ENCODE data around the gene PPP4C. TPM values are rescaled to one million over a fixed set of nuclear protein-coding genes. Genes with fewer than 3 reads are reported as not detected.

PPP4C gene
- total RNA-seq, 1 donor from 2014 or later, result 128 TPM

DNA sequence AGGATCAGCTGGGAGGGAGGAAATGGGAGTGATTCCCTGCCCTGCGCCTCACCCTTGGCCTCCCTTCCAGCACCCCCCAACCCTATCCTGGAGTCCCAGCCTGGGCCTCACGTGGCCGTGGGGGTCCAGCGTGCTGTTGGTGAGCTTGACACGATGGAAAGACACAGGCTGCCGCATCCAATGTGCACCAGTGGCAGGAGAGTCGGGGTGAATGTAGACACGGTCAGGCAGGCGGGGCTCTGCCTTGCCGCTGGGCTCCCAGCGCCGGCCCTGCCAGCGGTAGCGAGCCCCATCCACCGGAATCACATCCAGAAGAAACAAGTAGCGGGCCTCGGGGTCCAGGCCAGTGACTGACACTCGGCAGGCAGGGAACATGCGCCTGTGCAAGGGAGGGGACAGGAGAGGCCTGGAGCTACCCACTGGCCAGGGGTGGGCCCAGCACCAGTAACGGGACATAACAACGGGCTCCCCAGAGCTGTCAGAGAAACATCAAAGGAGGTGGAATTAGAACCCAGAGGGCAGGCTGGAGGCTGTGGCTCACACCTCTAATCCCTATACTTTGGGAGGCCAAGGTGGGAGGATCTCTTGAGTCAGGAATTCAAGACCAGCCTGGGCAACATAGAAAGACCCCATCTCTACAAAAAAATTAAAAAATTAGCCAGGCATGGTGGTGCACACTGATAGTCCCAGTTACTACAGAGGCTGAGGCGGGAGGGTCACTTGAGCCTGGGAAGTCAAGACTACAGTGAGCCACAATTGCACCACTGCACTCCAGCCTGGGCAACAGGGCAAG is 13.2 kb downstream of the PPP4C start:
- H3K9me3 Mint-ChIP-seq, result no peaks in the 10 kb centered on the region
- peak overlapping the region; percentile 94 for H3K27ac Mint-ChIP-seq
- TF ChIP-seq, protein P1, sequence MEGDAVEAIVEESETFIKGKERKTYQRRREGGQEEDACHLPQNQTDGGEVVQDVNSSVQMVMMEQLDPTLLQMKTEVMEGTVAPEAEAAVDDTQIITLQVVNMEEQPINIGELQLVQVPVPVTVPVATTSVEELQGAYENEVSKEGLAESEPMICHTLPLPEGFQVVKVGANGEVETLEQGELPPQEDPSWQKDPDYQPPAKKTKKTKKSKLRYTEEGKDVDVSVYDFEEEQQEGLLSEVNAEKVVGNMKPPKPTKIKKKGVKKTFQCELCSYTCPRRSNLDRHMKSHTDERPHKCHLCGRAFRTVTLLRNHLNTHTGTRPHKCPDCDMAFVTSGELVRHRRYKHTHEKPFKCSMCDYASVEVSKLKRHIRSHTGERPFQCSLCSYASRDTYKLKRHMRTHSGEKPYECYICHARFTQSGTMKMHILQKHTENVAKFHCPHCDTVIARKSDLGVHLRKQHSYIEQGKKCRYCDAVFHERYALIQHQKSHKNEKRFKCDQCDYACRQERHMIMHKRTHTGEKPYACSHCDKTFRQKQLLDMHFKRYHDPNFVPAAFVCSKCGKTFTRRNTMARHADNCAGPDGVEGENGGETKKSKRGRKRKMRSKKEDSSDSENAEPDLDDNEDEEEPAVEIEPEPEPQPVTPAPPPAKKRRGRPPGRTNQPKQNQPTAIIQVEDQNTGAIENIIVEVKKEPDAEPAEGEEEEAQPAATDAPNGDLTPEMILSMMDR (conservative IDR thresholded peaks at IDR 0.05), result no peak
- peak overlapping the region; percentile 80 for H3K4me3 Mint-ChIP-seq
- no peaks in the 10 kb centered on the region for H3K27me3 Mint-ChIP-seq
- peaks cover 14% of the 10 kb centered on the region for H3K36me3 Mint-ChIP-seq
- peaks cover 36% of the 10 kb centered on the region for H3K4me1 Mint-ChIP-seq (ENCODE audit: unreplicated experiment)
- no peak for DNase-seq (ENCODE audit: extremely low spot score, unreplicated experiment)

DNA sequence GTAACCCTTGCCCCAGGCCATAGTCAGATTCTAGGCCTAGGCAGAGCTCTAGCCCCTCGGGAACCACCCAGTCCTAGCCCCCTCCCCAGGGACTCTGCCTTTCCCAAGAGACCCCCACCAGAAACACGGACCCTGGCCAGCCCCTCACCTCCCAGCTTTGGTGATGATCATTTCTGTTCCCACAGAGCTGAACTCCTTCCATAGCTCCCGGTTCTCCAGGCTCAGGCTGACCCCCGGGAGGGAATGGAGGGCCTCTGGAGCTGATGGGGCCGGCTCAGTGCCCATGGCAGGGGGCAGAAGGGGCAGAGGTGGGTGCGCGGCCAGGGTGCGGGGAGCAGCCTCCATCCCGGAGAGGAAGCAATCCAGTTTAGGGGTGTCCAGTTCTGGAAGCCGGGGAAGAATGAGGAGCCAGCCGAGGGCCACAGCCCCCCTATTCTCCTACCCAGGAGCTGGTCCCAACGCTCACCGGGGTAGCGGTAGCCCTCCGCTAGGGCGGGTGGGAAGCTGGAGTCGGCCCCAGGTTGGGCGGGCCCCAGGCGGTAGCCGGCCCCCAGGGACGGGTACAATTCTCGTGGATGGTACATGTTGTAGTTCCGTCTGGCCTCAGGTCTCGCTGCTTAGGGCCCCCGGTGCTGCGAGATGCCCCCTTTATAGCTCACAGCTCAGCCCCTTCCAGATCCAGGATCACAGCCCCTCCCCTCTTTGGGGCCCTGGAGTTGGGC is 15.0 kb downstream of the PPP4C start:
- Mint-ChIP-seq H3K27me3 (no peaks in the 10 kb centered on the region), H3K36me3 (peaks cover 20% of the 10 kb centered on the region), H3K4me1 (ENCODE audit: unreplicated experiment) (peaks cover 46% of the 10 kb centered on the region), H3K27ac (peak overlapping the region; percentile 94), H3K4me3 (peak overlapping the region; percentile 80), H3K9me3 (no peaks in the 10 kb centered on the region)
- DNase-seq (ENCODE audit: extremely low spot score, unreplicated experiment), result no peak
- TF ChIP-seq, protein P1 (conservative IDR thresholded peaks at IDR 0.05), result no peak

DNA sequence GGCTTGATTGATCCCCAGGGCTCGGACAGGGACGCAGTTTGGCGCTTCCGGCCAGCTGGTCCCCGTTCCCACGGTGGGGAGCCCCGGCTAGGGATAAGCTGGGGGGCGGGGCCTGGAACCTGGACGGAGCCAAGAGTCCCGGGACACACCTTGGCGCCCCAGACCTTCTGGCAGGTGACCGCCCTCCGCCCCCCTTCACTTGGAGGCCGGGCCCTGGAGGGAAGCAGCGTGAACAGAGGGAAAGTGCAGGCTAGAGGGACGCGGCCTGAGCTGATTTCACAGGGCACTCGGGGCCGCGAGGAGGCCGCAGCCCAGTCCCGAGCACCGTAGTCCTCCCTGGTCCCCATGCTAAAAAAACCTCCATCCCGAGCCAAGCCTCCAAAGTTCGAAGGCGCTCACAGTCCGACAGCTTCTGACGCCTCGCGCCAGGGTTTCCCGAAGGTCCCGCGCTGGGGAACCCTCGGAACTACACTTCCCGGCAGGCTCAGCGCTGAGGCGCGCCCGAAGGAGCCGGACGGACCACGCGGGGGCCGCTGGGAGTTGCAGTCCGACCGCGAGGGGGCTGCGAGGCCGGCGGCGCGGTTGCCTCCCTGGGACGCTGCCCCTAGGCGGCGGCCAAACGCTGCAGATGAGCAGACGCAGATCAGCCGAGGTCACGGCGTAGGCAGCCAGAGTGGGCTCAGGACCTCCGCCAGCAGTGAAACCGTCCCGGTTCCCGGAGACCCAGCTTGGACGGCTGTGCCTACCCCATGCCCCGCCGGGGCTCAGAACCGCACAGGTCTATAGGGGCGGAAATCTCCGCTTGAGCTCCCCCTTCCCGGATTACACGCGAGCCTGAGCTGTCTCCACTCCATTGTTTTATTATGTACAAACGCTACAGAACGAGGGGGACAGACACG is 15.9 kb downstream of the PPP4C start, which contains the start of gene TBX6:
TBX6 (minus strand) TSS at position 451 of the 899 bp plus-strand sequence. CDS start 731 bp downstream, outside the sequence.
- peaks cover 46% of the 10 kb centered on the region for H3K4me1 Mint-ChIP-seq (ENCODE audit: unreplicated experiment)
- H3K27me3 Mint-ChIP-seq, result no peaks in the 10 kb centered on the region
- peak within 1 kb of the TSS; percentile 90 for H3K4me3 Mint-ChIP-seq
- TF ChIP-seq, protein P1 (conservative IDR thresholded peaks at IDR 0.05), result peak; percentile 73
- peaks cover 20% of the 10 kb centered on the region for H3K36me3 Mint-ChIP-seq
- H3K9me3 Mint-ChIP-seq, result no peaks in the 10 kb centered on the region
- peak; percentile 96 for DNase-seq (ENCODE audit: extremely low spot score, unreplicated experiment)
- peak within 1 kb of the TSS; percentile 94 for H3K27ac Mint-ChIP-seq

DNA sequence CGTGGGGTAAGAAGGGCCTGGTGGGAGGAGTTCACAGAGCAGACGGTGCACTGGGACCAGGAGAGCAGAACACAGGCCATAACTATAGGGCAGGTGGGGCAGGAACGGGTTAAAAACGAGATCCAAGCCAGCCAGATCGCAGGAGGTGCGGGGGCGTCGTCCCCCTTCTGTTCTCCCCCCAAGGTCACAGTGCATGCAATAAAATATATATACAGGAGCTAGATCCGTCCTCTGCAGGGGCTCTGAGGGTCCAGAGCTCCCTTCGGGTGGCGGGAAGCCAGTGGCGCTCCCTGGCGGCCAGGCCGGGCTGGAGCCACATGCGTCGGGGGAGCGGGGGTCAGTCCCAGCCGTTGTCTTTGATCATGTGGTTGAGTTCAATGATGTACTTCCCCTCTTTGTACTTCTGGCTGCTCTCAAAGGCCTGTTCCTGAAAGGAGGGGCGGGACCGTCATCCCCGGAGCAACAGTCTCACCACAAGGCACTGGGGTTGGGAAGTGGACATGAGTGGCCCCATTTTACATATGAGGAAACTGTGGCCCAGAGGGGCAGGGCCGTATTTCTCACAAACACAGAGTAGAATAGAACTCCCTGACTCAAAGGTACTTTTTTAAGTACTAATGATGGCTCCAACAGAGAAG is 16.7 kb downstream of the PPP4C start:
- H3K4me3 Mint-ChIP-seq, result peak overlapping the region; percentile 90
- TF ChIP-seq, protein P1 (conservative IDR thresholded peaks at IDR 0.05), result peak; percentile 76
- peaks cover 46% of the 10 kb centered on the region for H3K4me1 Mint-ChIP-seq (ENCODE audit: unreplicated experiment)
- peak; percentile 86 for DNase-seq (ENCODE audit: extremely low spot score, unreplicated experiment)
- H3K27me3 Mint-ChIP-seq, result no peaks in the 10 kb centered on the region
- peaks cover 15% of the 10 kb centered on the region for H3K36me3 Mint-ChIP-seq
- peaks cover 6% of the 10 kb centered on the region for H3K9me3 Mint-ChIP-seq
- H3K27ac Mint-ChIP-seq, result peak overlapping the region; percentile 91

Data from type B pancreatic cell (in vitro differentiated cells).